Measurements from ENCODE around the gene CHRNA1. TPM values are rescaled to one million over a fixed set of nuclear protein-coding genes. Genes with fewer than 3 reads are reported as not detected.

Gene CHRNA1
- total RNA-seq, 1 experiment from 2014 or later: not detected

DNA sequence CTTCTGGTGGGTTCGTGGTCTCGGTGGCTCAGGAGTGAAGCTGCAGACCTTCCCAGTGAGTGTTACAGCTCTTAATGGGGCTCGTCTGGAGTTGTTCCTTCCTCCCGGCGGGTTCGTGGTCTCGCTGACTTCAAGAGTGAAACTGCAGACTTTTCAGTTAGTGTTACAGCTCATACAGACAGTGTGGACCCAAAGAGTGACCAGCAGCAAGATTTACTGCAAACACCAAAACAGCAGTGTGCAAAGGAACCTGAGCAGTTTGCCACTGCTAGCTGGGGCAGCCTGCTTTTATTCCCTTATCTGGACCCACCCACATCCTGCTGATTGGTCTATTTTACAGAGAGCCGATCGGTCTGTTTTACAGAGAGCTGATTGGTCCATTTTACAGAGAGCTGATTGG, 55.6 kb downstream of the CHRNA1 start:
- Histone ChIP-seq H3K27me3 (ENCODE audit: insufficient read depth, low read length) (0 out of 2 replicates have a peak, but pooled peaks cover 3% of the 10 kb centered on the region), H4K20me1 (ENCODE audit: insufficient read depth) (no peaks in the 10 kb centered on the region), H3K4me2 (ENCODE audit: low read length) (no peak overlapping the region), H2AFZ (ENCODE audit: low read depth, low read length, poor library complexity, severe bottlenecking) (no peak overlapping the region), H3K4me1 (ENCODE audit: control insufficient read depth in 1 of 2, insufficient read depth in 2 of 2, low read length in 2 of 2) (no peaks in the 10 kb centered on the region), H3K36me3 (ENCODE audit: control insufficient read depth in 1 of 2, insufficient read depth in 2 of 2, low read length in 2 of 2) (no peaks in the 10 kb centered on the region), H3K9me3 (ENCODE audit: control insufficient read depth in 1 of 2, insufficient read depth in 1 of 2, low read depth in 1 of 2, low read length in 2 of 2) (no peaks in the 10 kb centered on the region), H3K4me3 (replicated peaks in 1 of 2; ENCODE audit: low read depth in 1 of 2, low read length in 2 of 2) (no peak overlapping the region), H3K79me2 (ENCODE audit: insufficient read depth, low read length) (no peaks in the 10 kb centered on the region), H3K9ac (ENCODE audit: low read length) (no peak overlapping the region), H3K9me2 (ENCODE audit: insufficient read depth) (no peaks in the 10 kb centered on the region), H3K27ac (ENCODE audit: low read depth, low read length) (no peak overlapping the region)
- intact Hi-C loops (cut with micrococcal nuclease): no loop called here
- ChIA-PET CTCF (interaction anchor here (0.9 to 1.2 kb wide), 2 partner anchors 9 to 12 kb away, joined by 3 to 5 read pairs; no protein-coding TSS in a partner anchor), POLR2A (no interaction called here), RAD21 (ENCODE audit: low non-redundant PET in 1 of 2, low total read pairs in 2 of 2, uncharacterized antibody in 2 of 2, unreplicated experiment in 2 of 2) (no interaction called here)
- no peak for ATAC-seq
- TF ChIP-seq, protein P1, sequence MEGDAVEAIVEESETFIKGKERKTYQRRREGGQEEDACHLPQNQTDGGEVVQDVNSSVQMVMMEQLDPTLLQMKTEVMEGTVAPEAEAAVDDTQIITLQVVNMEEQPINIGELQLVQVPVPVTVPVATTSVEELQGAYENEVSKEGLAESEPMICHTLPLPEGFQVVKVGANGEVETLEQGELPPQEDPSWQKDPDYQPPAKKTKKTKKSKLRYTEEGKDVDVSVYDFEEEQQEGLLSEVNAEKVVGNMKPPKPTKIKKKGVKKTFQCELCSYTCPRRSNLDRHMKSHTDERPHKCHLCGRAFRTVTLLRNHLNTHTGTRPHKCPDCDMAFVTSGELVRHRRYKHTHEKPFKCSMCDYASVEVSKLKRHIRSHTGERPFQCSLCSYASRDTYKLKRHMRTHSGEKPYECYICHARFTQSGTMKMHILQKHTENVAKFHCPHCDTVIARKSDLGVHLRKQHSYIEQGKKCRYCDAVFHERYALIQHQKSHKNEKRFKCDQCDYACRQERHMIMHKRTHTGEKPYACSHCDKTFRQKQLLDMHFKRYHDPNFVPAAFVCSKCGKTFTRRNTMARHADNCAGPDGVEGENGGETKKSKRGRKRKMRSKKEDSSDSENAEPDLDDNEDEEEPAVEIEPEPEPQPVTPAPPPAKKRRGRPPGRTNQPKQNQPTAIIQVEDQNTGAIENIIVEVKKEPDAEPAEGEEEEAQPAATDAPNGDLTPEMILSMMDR (IDR thresholded peaks at IDR 0.05 in 2 of 3, conservative IDR thresholded peaks at IDR 0.05 in 1 of 3; ENCODE audit: borderline replicate concordance in 1 of 3, insufficient read depth in 1 of 3, low read depth in 2 of 3, low read length in 2 of 3): no peak
- TF ChIP-seq, protein P2, sequence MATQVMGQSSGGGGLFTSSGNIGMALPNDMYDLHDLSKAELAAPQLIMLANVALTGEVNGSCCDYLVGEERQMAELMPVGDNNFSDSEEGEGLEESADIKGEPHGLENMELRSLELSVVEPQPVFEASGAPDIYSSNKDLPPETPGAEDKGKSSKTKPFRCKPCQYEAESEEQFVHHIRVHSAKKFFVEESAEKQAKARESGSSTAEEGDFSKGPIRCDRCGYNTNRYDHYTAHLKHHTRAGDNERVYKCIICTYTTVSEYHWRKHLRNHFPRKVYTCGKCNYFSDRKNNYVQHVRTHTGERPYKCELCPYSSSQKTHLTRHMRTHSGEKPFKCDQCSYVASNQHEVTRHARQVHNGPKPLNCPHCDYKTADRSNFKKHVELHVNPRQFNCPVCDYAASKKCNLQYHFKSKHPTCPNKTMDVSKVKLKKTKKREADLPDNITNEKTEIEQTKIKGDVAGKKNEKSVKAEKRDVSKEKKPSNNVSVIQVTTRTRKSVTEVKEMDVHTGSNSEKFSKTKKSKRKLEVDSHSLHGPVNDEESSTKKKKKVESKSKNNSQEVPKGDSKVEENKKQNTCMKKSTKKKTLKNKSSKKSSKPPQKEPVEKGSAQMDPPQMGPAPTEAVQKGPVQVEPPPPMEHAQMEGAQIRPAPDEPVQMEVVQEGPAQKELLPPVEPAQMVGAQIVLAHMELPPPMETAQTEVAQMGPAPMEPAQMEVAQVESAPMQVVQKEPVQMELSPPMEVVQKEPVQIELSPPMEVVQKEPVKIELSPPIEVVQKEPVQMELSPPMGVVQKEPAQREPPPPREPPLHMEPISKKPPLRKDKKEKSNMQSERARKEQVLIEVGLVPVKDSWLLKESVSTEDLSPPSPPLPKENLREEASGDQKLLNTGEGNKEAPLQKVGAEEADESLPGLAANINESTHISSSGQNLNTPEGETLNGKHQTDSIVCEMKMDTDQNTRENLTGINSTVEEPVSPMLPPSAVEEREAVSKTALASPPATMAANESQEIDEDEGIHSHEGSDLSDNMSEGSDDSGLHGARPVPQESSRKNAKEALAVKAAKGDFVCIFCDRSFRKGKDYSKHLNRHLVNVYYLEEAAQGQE (IDR thresholded peaks at IDR 0.05; ENCODE audit: low read depth): no peak
- no peak for TF ChIP-seq FOSL1 (IDR thresholded peaks at IDR 0.05; ENCODE audit: low read depth)
- no peak for TF ChIP-seq CBX3 (IDR thresholded peaks at IDR 0.05; ENCODE audit: low read depth)
- no peak for TF ChIP-seq EZH2phosphoT487 (IDR thresholded peaks at IDR 0.05; ENCODE audit: borderline replicate concordance)
- no peak for TF ChIP-seq CEBPB (IDR thresholded peaks at IDR 0.05; ENCODE audit: low read depth)
- TF ChIP-seq EZH2 (IDR thresholded peaks at IDR 0.05): no peak
- TF ChIP-seq, protein P3, sequence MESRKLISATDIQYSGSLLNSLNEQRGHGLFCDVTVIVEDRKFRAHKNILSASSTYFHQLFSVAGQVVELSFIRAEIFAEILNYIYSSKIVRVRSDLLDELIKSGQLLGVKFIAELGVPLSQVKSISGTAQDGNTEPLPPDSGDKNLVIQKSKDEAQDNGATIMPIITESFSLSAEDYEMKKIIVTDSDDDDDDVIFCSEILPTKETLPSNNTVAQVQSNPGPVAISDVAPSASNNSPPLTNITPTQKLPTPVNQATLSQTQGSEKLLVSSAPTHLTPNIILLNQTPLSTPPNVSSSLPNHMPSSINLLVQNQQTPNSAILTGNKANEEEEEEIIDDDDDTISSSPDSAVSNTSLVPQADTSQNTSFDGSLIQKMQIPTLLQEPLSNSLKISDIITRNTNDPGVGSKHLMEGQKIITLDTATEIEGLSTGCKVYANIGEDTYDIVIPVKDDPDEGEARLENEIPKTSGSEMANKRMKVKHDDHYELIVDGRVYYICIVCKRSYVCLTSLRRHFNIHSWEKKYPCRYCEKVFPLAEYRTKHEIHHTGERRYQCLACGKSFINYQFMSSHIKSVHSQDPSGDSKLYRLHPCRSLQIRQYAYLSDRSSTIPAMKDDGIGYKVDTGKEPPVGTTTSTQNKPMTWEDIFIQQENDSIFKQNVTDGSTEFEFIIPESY (IDR thresholded peaks at IDR 0.05; ENCODE audit: extremely low read depth, insufficient replicate concordance, low read length): no peak
- no peak for TF ChIP-seq SRF (IDR thresholded peaks at IDR 0.05; ENCODE audit: low read depth)
- TF ChIP-seq POLR2AphosphoS5 (IDR thresholded peaks at IDR 0.05; ENCODE audit: low read depth, low read length): no peak
- no peak for TF ChIP-seq SP1 (IDR thresholded peaks at IDR 0.05; ENCODE audit: low read depth)
- TF ChIP-seq RAD21 (IDR thresholded peaks at IDR 0.05; ENCODE audit: low read depth): no peak
- TF ChIP-seq EGR1 (IDR thresholded peaks at IDR 0.05; ENCODE audit: low read depth): no peak
- TF ChIP-seq TCF7L2 (IDR thresholded peaks at IDR 0.05; ENCODE audit: borderline replicate concordance, extremely low read depth, insufficient read depth, insufficient read length): no peak
- no peak for TF ChIP-seq SIN3A (IDR thresholded peaks at IDR 0.05; ENCODE audit: low read depth)
- no peak for TF ChIP-seq ZNF274 (IDR thresholded peaks at IDR 0.05; ENCODE audit: low read depth, low read length)
- TF ChIP-seq ZFX (IDR thresholded peaks at IDR 0.05): no peak
- no peak for DNase-seq (ENCODE audit: low read depth, low spot score)
- BruUV-seq (replicated peaks): no TSS peak
